Heart left ventricle (tissue), 16 donors: Measurements from ENCODE around the gene YIPF3. TPM values are rescaled to one million over a fixed set of nuclear protein-coding genes. Genes with fewer than 3 reads are reported as not detected.

Source experiments
- ATAC-seq, 4 donors: fragments of 200-7000 bp; cut with Tn5 transposase; one replicate each; pipeline ENCODE4 v1.9.1; 2020 to 2022; ENCODE audit warnings: moderate library complexity in 4 of 4, mild to moderate bottlenecking in 3 of 4, moderate number of reproducible peaks in 1 of 4
- DNase-seq, 5 donors: peaks; one replicate each; pipeline ENCODE4 v3.0.0-alpha.2; 2020
- H3K27ac ChIP-seq, 12 donors: fragments of 200-600 bp; sonication (generic) in 4 of 12; one replicate each; pipeline versions ENCODE4 v1.5.0 to v1.8.0; 2016 to 2022; ENCODE audit warnings: mild to moderate bottlenecking in 2 of 12
- H3K27me3 ChIP-seq, 9 donors: fragments of 200-600 bp; sonication (generic) in 2 of 9; one replicate each; pipeline versions ENCODE4 v1.5.1 to v1.8.0; 2016 to 2022; ENCODE audit warnings: mild to moderate bottlenecking in 3 of 9
- H3K36me3 ChIP-seq, 9 donors: fragments of 200-600 bp; sonication (generic) in 2 of 9; one replicate each; pipeline versions ENCODE4 v1.5.0 to v1.8.0; 2018 to 2022; ENCODE audit warnings: mild to moderate bottlenecking in 2 of 9
- H3K4me1 ChIP-seq, 12 donors: fragments of 200-600 bp; sonication (generic) in 4 of 12; one replicate each; pipeline versions ENCODE4 v1.5.0 to v1.8.0; 2016 to 2022; ENCODE audit warnings: mild to moderate bottlenecking in 3 of 12
- H3K4me3 ChIP-seq, 12 donors: fragments of 200-600 bp; sonication (generic) in 4 of 12; one replicate each; pipeline versions ENCODE4 v1.5.0 to v1.8.0; 2017 to 2022; ENCODE audit warnings: mild to moderate bottlenecking in 9 of 12, moderate library complexity in 4 of 12
- H3K9me3 ChIP-seq, 12 donors: fragments of 200-600 bp; sonication (generic) in 4 of 12; one replicate each; pipeline versions ENCODE4 v1.5.0 to v1.8.0; 2016 to 2022; ENCODE audit warnings: mild to moderate bottlenecking in 1 of 12
- CTCF ChIP-seq, 12 donors: fragments of 200-600 bp; sonication (generic) in 4 of 12; IDR thresholded peaks; one replicate each; pipeline versions ENCODE4 v1.5.0 to v1.8.0; 2018 to 2022; ENCODE audit warnings: antibody characterized with exemption in 12 of 12, mild to moderate bottlenecking in 5 of 12
- POLR2A ChIP-seq, 2 donors: fragments of 450-650 bp; IDR thresholded peaks; one replicate each; pipeline ENCODE4 v1.6.1; 2017; ENCODE audit warnings: antibody characterized with exemption in 2 of 2, mild to moderate bottlenecking in 2 of 2, moderate library complexity in 2 of 2
- WGBS, 4 donors: extraction: QIAGEN DNeasy Blood & Tissue Kit in 2 of 4; methylation state at CpG; one replicate each; pipeline versions ENCODE4 v1.1.5 to v1.1.7; 2013 to 2018; 5-methylcytosine and 5-hydroxymethylcytosine counted together
- intact Hi-C, 10 donors: fragments of 100-400 bp; cut with DNase I; formaldehyde crosslinking; loops; one replicate each; pipeline versions ENCODE4 v1.11.1 to v1.14.2; 2022
- polyA plus RNA-seq, 2 donors: library from polyadenylated mRNA; stranded (reverse); fragments of 200-250 nt; gene quantifications; one replicate each; pipeline ENCODE4 v1.2.3, GENCODE V29; 2013
- total RNA-seq, 9 donors: library from RNA; depleted of rRNA in 2 of 9; stranded (reverse); fragments of >200 nt in 2 of 9; fragmentation: NEBNext Ultra II Directional in 3 of 9; extraction: Animal tissue kit (Norgen Biotek cat#: 25700) in 3 of 9; gene quantifications; one replicate each; pipeline versions ENCODE4 v1.1.0 to v1.2.4, GENCODE V29; 2016 to 2023
- donor health status: ischemic (EF 13 %, LVEDD 7.1; RV severe dilation, severe dysfunction).
- donor health status: healthy with polysubstance abuse.
- donor health status: DM: no; HTN: yes; CAD: no.
- donor health status: DM: no; HTN: no; CAD: no.
- donor health status: ischemic (EF 25% LVEDD 6.9; RV normal size, moderate dysfunction).
- donor health status: ischemic (EF 25% LVEDD 5.7; RV mildly dilated, moderate dysfunction).
- donor health status: healthy.
- donor health status: DM: yes; HTN: yes; CAD: no.
- donor health status: ischemic (EF 35%, LVEDD 5.7; RV mildly dilated, moderate dysfunction).
- donor health status: nonischemic (EF 11% LVEDD 7.7; RV severe dilation, severe dysfunction).
- donor health status: DM: yes; HTN: yes; CAD: no.
- donor health status: PGD.
- donor health status: ischemic (EF 29% LVEDD 5.4; RV normal size, mild dysfunction).
- donor health status: nonischemic (EF 23%, LVEDD 6.1; RV moderate dilation, normal function).

YIPF3 gene
- total and polyA plus RNA-seq, 11 donors = 63.4 to 132 (median 75.3) TPM

- 51 to 59% (median 57%) methylated on average over 6 of the region's 6 CpGs for WGBS, 4 donors
- Histone ChIP-seq H3K27me3 (no peaks in the 10 kb centered on the region), H3K36me3 (peaks cover 0 to 10% (median 0%) of the 10 kb centered on the region in 9 donors), H3K4me3 (no peak overlapping the region), H3K4me1 (peaks cover under 1 to 37% (median 12%) of the 10 kb centered on the region in 12 donors), H3K9me3 (no peaks in the 10 kb centered on the region), H3K27ac (peak overlapping the region in 3 of 12 donors; percentile 18 to 34 (median 29))
- no peak for TF ChIP-seq CTCF (IDR thresholded peaks at IDR 0.05)
- no peak for TF ChIP-seq POLR2A (IDR thresholded peaks at IDR 0.05)
- ATAC-seq (no peak), DNase-seq (no peak)
- intact Hi-C loops = loop anchor here in 1 of 10 donors (10.0 kb wide), 1 partner anchor 106 kb away; no protein-coding TSS in a partner anchor
Measured at GRCh38 chr6:43490523-43490939, 26.2 kb downstream of the YIPF3 start.

- no peak for DNase-seq
Measured at GRCh38 chr6:43489277-43490072, 27.3 kb downstream of the YIPF3 start.

GRCh38 chr6:43488667-43489276 is 28.0 kb downstream of the YIPF3 start:
- peaks cover 0 to 14% (median 0%) of the 10 kb centered on the region in 9 donors for H3K36me3 ChIP-seq
- H3K27ac ChIP-seq = peak overlapping the region in 2 of 12 donors; percentile 13 to 26
- WGBS, 4 donors = 54 to 65% (median 62%) methylated on average over 4 of the region's 4 CpGs
- H3K4me1 ChIP-seq = peaks cover 0 to 28% (median 12%) of the 10 kb centered on the region in 12 donors
- TF ChIP-seq POLR2A (IDR thresholded peaks at IDR 0.05) (no peak), CTCF (IDR thresholded peaks at IDR 0.05) (no peak)
- ATAC-seq = no peak
- H3K9me3 ChIP-seq = no peaks in the 10 kb centered on the region
- no peaks in the 10 kb centered on the region for H3K27me3 ChIP-seq
- DNase-seq = no peak
- H3K4me3 ChIP-seq = no peak overlapping the region
- intact Hi-C loops = no loop called here

More at GRCh38 chr6:43489277-43490072, 27.3 kb downstream of the YIPF3 start:
- 80 to 87% (median 82%) methylated on average over 7 to 12 of the region's 12 CpGs for WGBS, 4 donors
- H3K4me1 ChIP-seq = peaks cover 0 to 34% (median 12%) of the 10 kb centered on the region in 12 donors
- H3K36me3 ChIP-seq = peaks cover 0 to 14% (median 0%) of the 10 kb centered on the region in 9 donors
- intact Hi-C loops = loop anchor here in 1 of 10 donors (10.0 kb wide), 1 partner anchor 105 kb away; no protein-coding TSS in a partner anchor
- TF ChIP-seq POLR2A (IDR thresholded peaks at IDR 0.05) (no peak), CTCF (IDR thresholded peaks at IDR 0.05) (no peak)
- H3K9me3 ChIP-seq = no peaks in the 10 kb centered on the region
- no peaks in the 10 kb centered on the region for H3K27me3 ChIP-seq
- H3K4me3 ChIP-seq = no peak overlapping the region
- peak in 2 of 4 donors; percentile 7 to 21 for ATAC-seq
- peak overlapping the region in 3 of 12 donors; percentile 24 to 34 (median 34) for H3K27ac ChIP-seq
